Keratinocyte (primary cell): ENCODE results near the gene TAMM41. TPM values are rescaled to one million over a fixed set of nuclear protein-coding genes. Genes with fewer than 3 reads are reported as not detected.

Source experiments
- DNase-seq: peaks from one replicate; pipeline ENCODE4 v3.0.0-alpha.2; 2011; ENCODE audit warnings: low read depth, missing footprints, low spot score
- FAIRE-seq: peaks from 2 replicates; lab custom pipeline; 2011; peaks lifted over from hg19 to GRCh38; lab: Jason Lieb, UNC
- H2AFZ ChIP-seq: 2 replicates; pipeline ENCODE4 v1.6.0; 2012; ENCODE audit warnings: low read length, control low read depth, inconsistent platforms; ENCODE audit not compliant: control insufficient read depth
- H3K27ac ChIP-seq: 2 replicates; pipeline ENCODE4 v1.5.1; 2011; ENCODE audit warnings: low read length; ENCODE audit not compliant: control insufficient read depth, insufficient read depth
- H3K27me3 ChIP-seq: 3 replicates; pipeline ENCODE4 v1.6.0; 2011; ENCODE audit warnings: low read length; ENCODE audit not compliant: control insufficient read depth, insufficient read depth; ENCODE audit errors: extremely low read depth
- H3K36me3 ChIP-seq, 2 experiments: 2 replicates in 1 of 2; 3 replicates in 1 of 2; pipeline ENCODE4 v1.5.1; 2011; ENCODE audit warnings: low read length in 2 of 2, mild to moderate bottlenecking in 1 of 2; ENCODE audit not compliant: control insufficient read depth in 2 of 2, insufficient read depth in 2 of 2; ENCODE audit errors: extremely low read depth in 1 of 2
- H3K4me1 ChIP-seq: 3 replicates; pipeline ENCODE4 v1.5.1; 2011; ENCODE audit warnings: low read length; ENCODE audit not compliant: control insufficient read depth, insufficient read depth; ENCODE audit errors: extremely low read depth
- H3K4me2 ChIP-seq: 3 replicates; pipeline ENCODE4 v1.6.0; 2011; ENCODE audit warnings: low read depth, low read length; ENCODE audit not compliant: control insufficient read depth, insufficient read depth; ENCODE audit errors: extremely low read depth
- H3K4me3 ChIP-seq, 3 experiments: fragments of 200-600 bp in 1 of 3; sonication (generic) in 1 of 3; 2 replicates in 2 of 3; 3 replicates in 1 of 3; pipeline ENCODE4 v1.5.1; 2011 to 2016; ENCODE audit warnings: low read length in 3 of 3, mild to moderate bottlenecking in 3 of 3, control low read depth in 2 of 3, inconsistent platforms in 1 of 3, low read depth in 1 of 3, mixed read lengths in 1 of 3, mixed run types in 1 of 3, moderate library complexity in 1 of 3; ENCODE audit not compliant: control insufficient read depth in 2 of 3, insufficient read depth in 2 of 3; ENCODE audit errors: extremely low read depth in 1 of 3
- H3K79me2 ChIP-seq: 2 replicates; pipeline ENCODE4 v1.6.0; 2012; ENCODE audit warnings: low read length; ENCODE audit not compliant: control insufficient read depth, insufficient read depth
- H3K9ac ChIP-seq: 3 replicates; pipeline ENCODE4 v1.6.0; 2011; ENCODE audit warnings: low read length; ENCODE audit not compliant: control insufficient read depth, insufficient read depth; ENCODE audit errors: extremely low read depth
- H3K9me1 ChIP-seq: 3 replicates; pipeline ENCODE4 v1.6.0; 2011; ENCODE audit warnings: low read length; ENCODE audit not compliant: control insufficient read depth, insufficient read depth; ENCODE audit errors: extremely low read depth
- H3K9me3 ChIP-seq: 2 replicates; pipeline ENCODE4 v1.5.1; 2012; ENCODE audit warnings: low read depth, low read length; ENCODE audit not compliant: control insufficient read depth
- H4K20me1 ChIP-seq: 3 replicates; pipeline ENCODE4 v1.6.0; 2011; ENCODE audit warnings: low read length; ENCODE audit not compliant: control insufficient read depth, insufficient read depth; ENCODE audit errors: extremely low read depth
- CTCF ChIP-seq, 3 experiments: IDR thresholded peaks in 1 of 3; conservative IDR thresholded peaks in 1 of 3; optimal IDR thresholded peaks in 1 of 3; 2 replicates in 2 of 3; 3 replicates in 1 of 3; pipeline versions ENCODE3 to v1.5.1; 2011; ENCODE audit warnings: low read length in 3 of 3, mild to moderate bottlenecking in 3 of 3, moderate library complexity in 2 of 3, control low read depth in 1 of 3, inconsistent platforms in 1 of 3; ENCODE audit not compliant: insufficient read depth in 2 of 3; ENCODE audit errors: extremely low read depth in 1 of 3
- EZH2 ChIP-seq: IDR thresholded peaks from one replicate; pipeline ENCODE4 v1.6.1; 2012; ENCODE audit warnings: inconsistent platforms, mild to moderate bottlenecking, low read length, moderate library complexity
- dilution Hi-C: fragments of 300-500 bp; cut with MboI; formaldehyde crosslinking; loops from one replicate; pipeline ENCODE4 v1.7.0; 2020; ENCODE audit warnings: low sequenced_read_pairs; ENCODE audit not compliant: extremely low pct_ligation_motif_present
- polyA plus RNA-seq, 5 experiments: library from polyadenylated mRNA; depleted of rRNA in 3 of 5; stranded (reverse) in 3 of 5; stranded (forward) in 1 of 5; unstranded in 1 of 5; fragments of >200 nt; gene quantifications; 1 replicate in 1 of 5; 2 replicates in 3 of 5; 3 replicates in 1 of 5; pipeline versions ENCODE4 v1.2.1 to v1.2.3, GENCODE V29; 2011 to 2012; ENCODE audit warnings: missing spikeins in 2 of 5, low read depth in 1 of 5, low replicate concordance in 1 of 5

TAMM41 gene
- polyA plus RNA-seq, 1 donor (not counting 4 experiments of a cell fraction or from before 2014, with no cell fraction given), result 22.9 TPM

- Histone ChIP-seq H3K27me3 (peaks cover 8% of the 10 kb centered on the region), H3K4me3 (no peak overlapping the region), H3K4me2 (no peak overlapping the region), H3K79me2 (no peaks in the 10 kb centered on the region), H3K9me3 (no peaks in the 10 kb centered on the region), H3K9ac (no peak overlapping the region), H3K9me1 (no peaks in the 10 kb centered on the region), H2AFZ (no peak overlapping the region), H3K36me3 (no peaks in the 10 kb centered on the region), H3K4me1 (peaks cover 5% of the 10 kb centered on the region), H3K27ac (no peak overlapping the region), H4K20me1 (no peaks in the 10 kb centered on the region)
- FAIRE-seq (no peak), DNase-seq (no peak)
- no peak for TF ChIP-seq CTCF (optimal IDR thresholded peaks at IDR 0.05 in 1 of 3, IDR thresholded peaks at IDR 0.05 in 1 of 3, conservative IDR thresholded peaks at IDR 0.05 in 1 of 3; ENCODE audit: extremely low read depth in 1 of 3, insufficient read depth in 2 of 3, low read length in 3 of 3)
- TF ChIP-seq EZH2, result no peak
- dilution Hi-C loops, result no loop called here
Measured at GRCh38 chr3:11759996-11760395, 86.7 kb downstream of the TAMM41 start.

GRCh38 chr3:11757929-11758328 is 88.8 kb downstream of the TAMM41 start:
- dilution Hi-C loops, result no loop called here
- Histone ChIP-seq H2AFZ (no peak overlapping the region), H3K4me2 (no peak overlapping the region), H3K79me2 (no peaks in the 10 kb centered on the region), H3K4me3 (no peak overlapping the region), H3K9ac (no peak overlapping the region), H3K27me3 (peaks cover 9% of the 10 kb centered on the region), H3K36me3 (no peaks in the 10 kb centered on the region), H4K20me1 (no peaks in the 10 kb centered on the region), H3K27ac (no peak overlapping the region), H3K4me1 (no peaks in the 10 kb centered on the region), H3K9me1 (no peaks in the 10 kb centered on the region), H3K9me3 (no peaks in the 10 kb centered on the region)
- TF ChIP-seq EZH2 (no peak), CTCF (optimal IDR thresholded peaks at IDR 0.05 in 1 of 3, IDR thresholded peaks at IDR 0.05 in 1 of 3, conservative IDR thresholded peaks at IDR 0.05 in 1 of 3; ENCODE audit: extremely low read depth in 1 of 3, insufficient read depth in 2 of 3, low read length in 3 of 3) (no peak)
- DNase-seq, result no peak
- FAIRE-seq, result no peak
